C4-2B (cell line): ENCODE results near the gene GALNTL6.

Experiments
- H3K27ac ChIP-seq: fragments of 450-650 bp; 2 replicates; pipeline ENCODE4 v1.5.1; 2017
- CTCF ChIP-seq: fragments of 450-650 bp; conservative IDR thresholded peaks from 2 replicates; pipeline ENCODE4 v1.5.1; 2017; ENCODE audit warnings: mild to moderate bottlenecking
- ZFX ChIP-seq: fragments of 450-650 bp; IDR thresholded peaks from 2 replicates; pipeline ENCODE4 v1.6.1; 2017

The GALNTL6 gene

DNA sequence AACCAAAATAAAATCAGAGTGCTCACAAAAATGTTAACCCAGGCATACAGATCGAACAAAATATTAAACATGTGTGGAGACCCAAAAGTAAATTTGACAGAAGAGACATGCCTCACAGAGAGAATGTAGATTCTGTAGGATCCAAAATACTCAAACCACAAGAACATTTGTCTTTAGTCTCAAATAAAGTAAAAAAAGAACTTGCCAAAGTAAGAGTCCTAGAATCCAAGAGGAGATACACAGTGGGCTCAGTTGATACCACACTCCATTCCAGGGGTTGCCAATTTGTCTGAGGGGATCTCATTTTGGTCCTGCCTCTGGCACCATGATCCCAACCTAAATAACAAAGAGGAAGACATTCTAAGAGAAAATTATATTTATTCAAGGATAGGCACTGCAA, 316.4 kb downstream of the GALNTL6 start:
- no peak overlapping the region for H3K27ac ChIP-seq
- no peak for TF ChIP-seq ZFX
- no peak for TF ChIP-seq CTCF

- TF ChIP-seq CTCF (no peak), ZFX (no peak)
These were observed 321.3 kb downstream of the GALNTL6 start for GRCh38 chr4:172134521-172134920.

DNA sequence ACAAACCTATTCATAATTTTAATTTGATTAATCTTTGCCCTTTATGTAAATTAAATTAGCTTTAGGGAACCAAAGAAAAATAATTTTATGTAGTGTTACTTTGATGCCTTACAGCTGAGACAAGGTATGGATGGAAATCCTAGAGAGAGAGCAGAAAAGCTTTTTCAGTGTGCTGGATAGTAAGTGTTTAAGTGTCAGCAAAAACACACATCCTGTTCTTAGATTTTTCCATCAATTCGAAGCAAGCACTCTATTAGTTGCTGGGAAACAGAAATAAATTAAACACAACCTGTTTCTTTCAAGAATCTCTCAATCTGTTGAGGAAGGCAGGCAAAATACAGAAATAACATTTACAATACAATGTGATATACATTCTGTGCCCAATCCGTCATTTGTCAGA, 327.8 kb downstream of the GALNTL6 start:
- TF ChIP-seq ZFX (no peak), CTCF (no peak)
- H3K27ac ChIP-seq: no peak overlapping the region

More at GRCh38 chr4:172134521-172134920, 321.3 kb downstream of the GALNTL6 start:
- no peak overlapping the region for H3K27ac ChIP-seq

DNA sequence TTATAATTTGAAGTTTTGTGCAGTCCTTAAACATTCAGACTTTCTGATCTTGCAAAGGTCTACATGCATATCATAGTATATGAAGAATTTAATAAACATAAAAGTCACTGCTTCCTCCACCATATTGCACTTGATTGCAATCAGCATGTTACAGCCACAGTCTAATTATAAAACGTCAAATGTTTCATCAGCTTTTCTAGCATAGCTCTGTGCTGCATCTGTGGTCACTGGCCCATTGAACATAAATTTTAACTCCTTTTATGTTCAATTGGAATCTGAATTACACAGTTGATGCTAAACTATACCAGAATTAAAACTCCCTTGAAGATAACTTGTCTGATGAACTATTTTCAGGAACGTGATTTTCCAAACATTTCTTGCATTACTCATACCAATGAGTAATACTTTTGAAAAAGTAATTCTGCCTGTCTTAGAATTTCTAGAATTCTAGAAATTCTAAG, 329.1 kb downstream of the GALNTL6 start:
- H3K27ac ChIP-seq: no peak overlapping the region
- TF ChIP-seq CTCF: no peak
- TF ChIP-seq ZFX: no peak

- no peak for TF ChIP-seq ZFX
- no peak for TF ChIP-seq CTCF
- no peak overlapping the region for H3K27ac ChIP-seq
These were observed 330.6 kb downstream of the GALNTL6 start for GRCh38 chr4:172143605-172144314.

- H3K27ac ChIP-seq: no peak overlapping the region
- TF ChIP-seq CTCF: peak; percentile 38
- no peak for TF ChIP-seq ZFX
These were observed 334.5 kb downstream of the GALNTL6 start for GRCh38 chr4:172147687-172148086.

DNA sequence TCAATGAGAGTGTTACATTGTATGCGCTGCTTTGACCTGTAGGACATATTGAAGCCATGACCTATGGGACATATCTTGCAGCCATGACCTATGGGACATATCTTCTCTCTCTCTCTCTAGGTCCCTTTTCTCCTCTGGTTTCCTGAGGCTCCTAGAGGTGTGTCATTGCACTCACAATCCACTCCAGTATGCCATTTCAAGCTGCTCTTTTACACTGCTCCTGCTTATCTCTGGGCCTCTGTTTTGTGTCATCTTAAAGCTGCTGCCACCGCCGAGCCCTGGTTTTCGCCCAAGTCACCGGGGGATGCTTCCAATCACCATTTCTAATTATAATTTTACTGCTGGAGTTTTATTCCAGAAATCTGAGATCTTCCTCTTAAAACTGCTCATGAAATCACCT, 336.1 kb downstream of the GALNTL6 start:
- no peak for TF ChIP-seq CTCF
- TF ChIP-seq ZFX: no peak
- H3K27ac ChIP-seq: no peak overlapping the region
